GM12878 (cell line): ENCODE results near the gene PKP3. TPM values are rescaled to one million over a fixed set of nuclear protein-coding genes. Genes with fewer than 3 reads are reported as not detected.
A peak's percentile ranks its signal among the peaks of the same experiment; 100 is the strongest.

Source experiments
- DPF2 ChIP-seq: fragments of 450-650 bp; IDR thresholded peaks from 2 replicates; pipeline ENCODE4 v1.6.1; 2017; ENCODE audit warnings: mild to moderate bottlenecking
- EED ChIP-seq: sonication (generic); IDR thresholded peaks from 2 replicates; pipeline ENCODE4 v1.6.1; 2016; ENCODE audit warnings: antibody characterized with exemption, low read depth
- IKZF1 ChIP-seq: fragments of 450-650 bp; conservative IDR thresholded peaks from 2 replicates; pipeline ENCODE4 v1.6.1; 2017; ENCODE audit warnings: antibody characterized with exemption, mild to moderate bottlenecking
- IRF4 ChIP-seq: IDR thresholded peaks from 2 replicates; pipeline ENCODE4 v1.6.1; 2011; ENCODE audit warnings: low read depth, low read length
- MEF2B ChIP-seq: fragments of 450-650 bp; IDR thresholded peaks from 2 replicates; pipeline ENCODE4 v1.6.1; 2018; ENCODE audit warnings: mild to moderate bottlenecking, moderate library complexity; ENCODE audit not compliant: partially characterized antibody, poor library complexity, severe bottlenecking
- POLR2AphosphoS5 ChIP-seq: IDR thresholded peaks from 2 replicates; pipeline ENCODE4 v1.6.1; 2011; ENCODE audit warnings: mild to moderate bottlenecking, low read length, inconsistent platforms
- RUNX3 ChIP-seq: IDR thresholded peaks from 2 replicates; pipeline ENCODE4 v1.6.1; 2012; ENCODE audit warnings: low read length, inconsistent platforms
- SMAD1 ChIP-seq: fragments of 450-650 bp; IDR thresholded peaks from 2 replicates; pipeline ENCODE4 v1.6.1; 2018; ENCODE audit warnings: mild to moderate bottlenecking, low read depth; ENCODE audit not compliant: partially characterized antibody
- SPI1 ChIP-seq: IDR thresholded peaks from 2 replicates; pipeline ENCODE4 v1.6.1; 2011; ENCODE audit warnings: low read depth, mild to moderate bottlenecking, low read length, moderate library complexity, borderline replicate concordance; ENCODE audit not compliant: insufficient read depth
- USF2 ChIP-seq: IDR thresholded peaks from 2 replicates; pipeline ENCODE4 v1.6.1; 2011; ENCODE audit warnings: low read depth, low read length, improper control_type of control experiment, borderline replicate concordance
- ZBED1 ChIP-seq: IDR thresholded peaks from 2 replicates; pipeline ENCODE4 v1.6.1; 2016; ENCODE audit warnings: borderline replicate concordance
- polyA plus RNA-seq, 11 experiments: library from polyadenylated mRNA; depleted of rRNA in 4 of 11; unstranded in 6 of 11; stranded (reverse) in 5 of 11; fragments of >200 nt; fragmentation: Nextera tagmentation in 4 of 11; fragmentation: Illumina TruSeq in 1 of 11; extraction: Ambion mirVana in 4 of 11; extraction: Trizol in 1 of 11; gene quantifications; 1 replicate in 1 of 11; 2 replicates in 10 of 11; pipeline versions ENCODE4 v1.2.1 to v1.2.3, GENCODE V29; 2011 to 2016; ENCODE audit warnings: inconsistent platforms in 2 of 11, missing spikeins in 2 of 11, low read depth in 1 of 11
- total RNA-seq, 4 experiments: library from RNA; depleted of rRNA in 3 of 4; stranded (reverse); fragments of >200 nt in 3 of 4; fragmentation: Illumina TruSeq in 1 of 4; extraction: Trizol in 1 of 4; gene quantifications; 2 replicates each; pipeline versions ENCODE4 v1.2.1 to v1.2.3, GENCODE V29; 2013 to 2021
- TF ChIP-seq, protein P1 (sequence below): fragments of 450-650 bp; IDR thresholded peaks from 2 replicates; pipeline ENCODE4 v1.6.1; 2016; ENCODE audit warnings: mild to moderate bottlenecking
- TF ChIP-seq, protein P2 (sequence below): fragments of 450-650 bp; IDR thresholded peaks from 2 replicates; pipeline ENCODE4 v1.6.1; 2017; ENCODE audit warnings: antibody characterized with exemption, mild to moderate bottlenecking, moderate library complexity

The PKP3 gene
- total and polyA plus RNA-seq, 10 of the 15 experiments (the other 5 are each of a cell fraction or from before 2014, with no cell fraction given) = 0.45 to 0.90 TPM; not detected in 8

DNA sequence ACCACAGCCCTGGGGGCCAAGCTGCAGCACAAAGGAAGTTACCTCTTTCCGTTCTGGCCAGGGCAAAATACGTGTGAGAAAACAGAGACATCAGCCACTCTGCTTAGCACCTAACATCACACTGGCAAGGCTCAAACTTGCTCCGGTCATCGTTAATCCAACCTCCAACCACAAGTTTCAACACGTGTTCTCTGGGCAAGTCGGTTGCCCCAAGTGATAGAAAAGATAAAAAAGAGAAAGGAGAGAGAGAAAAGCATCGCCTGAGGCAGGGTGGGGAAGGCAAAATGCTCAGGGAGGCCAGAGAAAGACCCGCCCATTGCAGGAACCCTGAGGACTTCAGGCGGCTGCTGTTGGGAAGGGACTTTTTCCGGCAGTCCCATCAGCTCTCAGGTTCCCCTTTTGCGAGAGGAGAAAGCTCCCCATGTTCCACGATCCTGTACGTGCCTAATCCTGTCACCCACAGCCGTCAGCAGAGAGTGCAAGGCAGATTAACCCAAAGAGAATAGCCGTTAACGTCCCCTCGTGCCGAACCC is 43.2 kb upstream of the PKP3 start (continued):
- TF ChIP-seq USF2 (peak; percentile 25; the same call in 1 of the 2 replicates), IKZF1 (peak; percentile 84), DPF2 (0 out of 2 replicates have a peak, but pooled peaks have one; percentile 45), ZBED1 (no peak), MEF2B (peak; percentile 32), RUNX3 (peak; percentile 72), SPI1 (peak; percentile 39; the same call in 1 of the 2 replicates), SMAD1 (peak; percentile 21), EED (peak; percentile 57; the same call in 1 of the 2 replicates), IRF4 (no peak), POLR2AphosphoS5 (peak; percentile 42)
- TF ChIP-seq, protein P1, sequence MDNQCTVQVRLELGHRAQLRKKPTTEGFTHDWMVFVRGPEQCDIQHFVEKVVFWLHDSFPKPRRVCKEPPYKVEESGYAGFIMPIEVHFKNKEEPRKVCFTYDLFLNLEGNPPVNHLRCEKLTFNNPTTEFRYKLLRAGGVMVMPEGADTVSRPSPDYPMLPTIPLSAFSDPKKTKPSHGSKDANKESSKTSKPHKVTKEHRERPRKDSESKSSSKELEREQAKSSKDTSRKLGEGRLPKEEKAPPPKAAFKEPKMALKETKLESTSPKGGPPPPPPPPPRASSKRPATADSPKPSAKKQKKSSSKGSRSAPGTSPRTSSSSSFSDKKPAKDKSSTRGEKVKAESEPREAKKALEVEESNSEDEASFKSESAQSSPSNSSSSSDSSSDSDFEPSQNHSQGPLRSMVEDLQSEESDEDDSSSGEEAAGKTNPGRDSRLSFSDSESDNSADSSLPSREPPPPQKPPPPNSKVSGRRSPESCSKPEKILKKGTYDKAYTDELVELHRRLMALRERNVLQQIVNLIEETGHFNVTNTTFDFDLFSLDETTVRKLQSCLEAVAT = peak; percentile 85
- TF ChIP-seq, protein P2, sequence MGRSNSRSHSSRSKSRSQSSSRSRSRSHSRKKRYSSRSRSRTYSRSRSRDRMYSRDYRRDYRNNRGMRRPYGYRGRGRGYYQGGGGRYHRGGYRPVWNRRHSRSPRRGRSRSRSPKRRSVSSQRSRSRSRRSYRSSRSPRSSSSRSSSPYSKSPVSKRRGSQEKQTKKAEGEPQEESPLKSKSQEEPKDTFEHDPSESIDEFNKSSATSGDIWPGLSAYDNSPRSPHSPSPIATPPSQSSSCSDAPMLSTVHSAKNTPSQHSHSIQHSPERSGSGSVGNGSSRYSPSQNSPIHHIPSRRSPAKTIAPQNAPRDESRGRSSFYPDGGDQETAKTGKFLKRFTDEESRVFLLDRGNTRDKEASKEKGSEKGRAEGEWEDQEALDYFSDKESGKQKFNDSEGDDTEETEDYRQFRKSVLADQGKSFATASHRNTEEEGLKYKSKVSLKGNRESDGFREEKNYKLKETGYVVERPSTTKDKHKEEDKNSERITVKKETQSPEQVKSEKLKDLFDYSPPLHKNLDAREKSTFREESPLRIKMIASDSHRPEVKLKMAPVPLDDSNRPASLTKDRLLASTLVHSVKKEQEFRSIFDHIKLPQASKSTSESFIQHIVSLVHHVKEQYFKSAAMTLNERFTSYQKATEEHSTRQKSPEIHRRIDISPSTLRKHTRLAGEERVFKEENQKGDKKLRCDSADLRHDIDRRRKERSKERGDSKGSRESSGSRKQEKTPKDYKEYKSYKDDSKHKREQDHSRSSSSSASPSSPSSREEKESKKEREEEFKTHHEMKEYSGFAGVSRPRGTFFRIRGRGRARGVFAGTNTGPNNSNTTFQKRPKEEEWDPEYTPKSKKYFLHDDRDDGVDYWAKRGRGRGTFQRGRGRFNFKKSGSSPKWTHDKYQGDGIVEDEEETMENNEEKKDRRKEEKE = no peak
